GM12878 (cell line): ENCODE measurements around the gene SULT1A2. TPM values are rescaled to one million over a fixed set of nuclear protein-coding genes. Genes with fewer than 3 reads are reported as not detected.

ENCODE experiments used
- ATAC-seq: fragments of 200-7000 bp; cut with Tn5 transposase; 3 replicates; pipeline ENCODE4 v1.9.1; 2020; ENCODE audit warnings: mild to moderate bottlenecking, moderate library complexity
- BruUV-seq: library from RNA; stranded (reverse); fragments of 400-500 nt; replicated peaks from 2 replicates; lab custom pipeline; 2021; lab: Mats Ljungman, UMichigan
- CTCF ChIA-PET: fragments of 300-600 bp; sonication (Branson Sonifier 250); formaldehyde crosslinking; extraction: SDS; loops from one replicate; lab custom pipeline; 2021; ENCODE audit warnings: inconsistent platforms; lab: Yijun Ruan, JAX
- POLR2A ChIA-PET: fragments of 350-600 bp; formaldehyde crosslinking; extraction: SDS; loops from one replicate; lab custom pipeline; 2021; ENCODE audit warnings: inconsistent platforms; lab: Charles Lee
- RAD21 ChIA-PET: fragments of 300-600 bp; sonication (Branson Sonifier 250); formaldehyde crosslinking; loops from one replicate; lab custom pipeline; 2023; ENCODE audit warnings: antibody characterized with exemption; ENCODE audit not compliant: unreplicated experiment; lab: Charles Lee
- SMC1A ChIA-PET: fragments of 300-600 bp; sonication (Branson Sonifier 250); formaldehyde crosslinking; loops from one replicate; lab custom pipeline; 2023; ENCODE audit not compliant: unreplicated experiment, uncharacterized antibody; lab: Charles Lee
- DNase-seq: peaks from one replicate; pipeline ENCODE4 v3.0.0-alpha.2; 2011; ENCODE audit warnings: low read depth, low spot score
- FAIRE-seq: peaks from 3 replicates; lab custom pipeline; 2011; peaks lifted over from hg19 to GRCh38; lab: Jason Lieb, UNC
- H2AFZ ChIP-seq: 2 replicates; pipeline ENCODE4 v1.6.0; 2011; ENCODE audit warnings: low read depth, low read length, control low read depth; ENCODE audit not compliant: control insufficient read depth
- H3K27ac ChIP-seq: 2 replicates; pipeline ENCODE4 v1.5.1; 2011; ENCODE audit warnings: control low read depth; ENCODE audit not compliant: control insufficient read depth, insufficient read depth
- H3K27me3 ChIP-seq, 2 experiments: replicated peaks in 1 of 2; 2 replicates each; pipeline versions ENCODE4 v1.6.0 to v1.6.1; 2011; ENCODE audit warnings: low read length in 1 of 2; ENCODE audit not compliant: control insufficient read depth in 2 of 2, insufficient read depth in 2 of 2
- H3K36me3 ChIP-seq, 2 experiments: 2 replicates each; pipeline ENCODE4 v1.5.1; 2011; ENCODE audit warnings: low read length in 1 of 2; ENCODE audit not compliant: control insufficient read depth in 2 of 2, insufficient read depth in 2 of 2
- H3K4me1 ChIP-seq: 2 replicates; pipeline ENCODE4 v1.6.1; 2011; ENCODE audit warnings: mild to moderate bottlenecking, low read length, moderate library complexity, mixed read lengths; ENCODE audit not compliant: control insufficient read depth, insufficient read depth
- H3K4me2 ChIP-seq: 2 replicates; pipeline ENCODE4 v1.6.0; 2011; ENCODE audit warnings: control low read depth; ENCODE audit not compliant: control insufficient read depth, insufficient read depth
- H3K4me3 ChIP-seq: fragments of 200-600 bp; sonication (generic); 2 replicates; pipeline ENCODE4 v1.5.1; 2016
- H3K79me2 ChIP-seq: 2 replicates; pipeline ENCODE4 v1.6.0; 2011; ENCODE audit warnings: low read length; ENCODE audit not compliant: control insufficient read depth, insufficient read depth
- H3K9ac ChIP-seq: 2 replicates; pipeline ENCODE4 v1.8.0; 2011; ENCODE audit warnings: low read length, control low read depth, mixed read lengths; ENCODE audit not compliant: control insufficient read depth, insufficient read depth
- H3K9me3 ChIP-seq: replicated peaks from 3 replicates; pipeline ENCODE4 v1.5.1; 2011; ENCODE audit warnings: mild to moderate bottlenecking, low read length; ENCODE audit not compliant: control insufficient read depth, insufficient read depth
- H4K20me1 ChIP-seq: 2 replicates; pipeline ENCODE4 v1.6.0; 2011; ENCODE audit not compliant: control insufficient read depth, insufficient read depth
- HDAC2 ChIP-seq: fragments of 200-600 bp; sonication (generic); IDR thresholded peaks from 2 replicates; pipeline ENCODE4 v1.6.1; 2017
- JUNB ChIP-seq: IDR thresholded peaks from 2 replicates; pipeline ENCODE4 v1.6.1; 2016; ENCODE audit warnings: antibody characterized with exemption, mild to moderate bottlenecking
- MYC ChIP-seq: IDR thresholded peaks from 2 replicates; pipeline ENCODE4 v1.6.1; 2011; ENCODE audit warnings: mild to moderate bottlenecking, low read length, moderate library complexity, inconsistent platforms; ENCODE audit not compliant: insufficient read depth, insufficient replicate concordance, insufficient read length, severe bottlenecking
- PAX8 ChIP-seq: fragments of 450-650 bp; IDR thresholded peaks from 2 replicates; pipeline ENCODE4 v1.6.1; 2017; ENCODE audit warnings: mild to moderate bottlenecking, moderate library complexity
- POLR2AphosphoS2 ChIP-seq: IDR thresholded peaks from 2 replicates; pipeline ENCODE4 v1.6.1; 2011; ENCODE audit warnings: low read depth, mild to moderate bottlenecking, low read length, improper control_type of control experiment, moderate library complexity
- WGBS: methylation state at CpG from one replicate; pipeline ENCODE4 v1.1.6; 2016; ENCODE audit warnings: low lambda C conversion rate; ENCODE audit not compliant: insufficient replicate concordance, insufficient coverage; ENCODE audit errors: missing lambda C conversion rate; 5-methylcytosine and 5-hydroxymethylcytosine counted together
- in situ Hi-C: fragments of 300-500 bp; cut with MboI; formaldehyde crosslinking; loops from 9 replicates; pipeline ENCODE4 v1.14.3; 2018; ENCODE audit warnings: mixed read lengths
- intact Hi-C: fragments of 100-400 bp; cut with micrococcal nuclease; formaldehyde crosslinking; loops from one replicate; pipeline ENCODE4 v1.14.2; 2022; ENCODE audit not compliant: unreplicated experiment
- polyA plus RNA-seq, 11 experiments: library from polyadenylated mRNA; depleted of rRNA in 4 of 11; unstranded in 6 of 11; stranded (reverse) in 5 of 11; fragments of >200 nt; fragmentation: Nextera tagmentation in 4 of 11; fragmentation: Illumina TruSeq in 1 of 11; extraction: Ambion mirVana in 4 of 11; extraction: Trizol in 1 of 11; gene quantifications; 1 replicate in 1 of 11; 2 replicates in 10 of 11; pipeline versions ENCODE4 v1.2.1 to v1.2.3, GENCODE V29; 2011 to 2016; ENCODE audit warnings: inconsistent platforms in 2 of 11, missing spikeins in 2 of 11, low read depth in 1 of 11
- total RNA-seq, 4 experiments: library from RNA; depleted of rRNA in 3 of 4; stranded (reverse); fragments of >200 nt in 3 of 4; fragmentation: Illumina TruSeq in 1 of 4; extraction: Trizol in 1 of 4; gene quantifications; 2 replicates each; pipeline versions ENCODE4 v1.2.1 to v1.2.3, GENCODE V29; 2013 to 2021
- TF ChIP-seq, protein P1 (sequence below): fragments of 450-650 bp; IDR thresholded peaks from 2 replicates; pipeline ENCODE4 v1.6.1; 2017; ENCODE audit warnings: borderline replicate concordance
- TF ChIP-seq, protein P2 (sequence below): fragments of 450-650 bp; IDR thresholded peaks from 2 replicates; pipeline ENCODE4 v1.6.1; 2018; ENCODE audit warnings: mild to moderate bottlenecking, low read depth, moderate library complexity; ENCODE audit not compliant: partially characterized antibody
- TF ChIP-seq, protein P3 (sequence below): fragments of 450-650 bp; formaldehyde crosslinking; IDR thresholded peaks from 2 replicates; pipeline ENCODE4 v1.4.0; 2020; ENCODE audit warnings: mild to moderate bottlenecking, moderate library complexity
- TF ChIP-seq, protein P4 (sequence below): IDR thresholded peaks from 2 replicates; pipeline ENCODE4 v1.6.1; 2012; ENCODE audit warnings: low read depth, low read length, improper control_type of control experiment

SULT1A2 gene
- total and polyA plus RNA-seq, 10 of the 15 experiments (the other 5 are each of a cell fraction or from before 2014, with no cell fraction given): 0.06 to 0.39 (median 0.07) TPM; not detected in 7

DNA sequence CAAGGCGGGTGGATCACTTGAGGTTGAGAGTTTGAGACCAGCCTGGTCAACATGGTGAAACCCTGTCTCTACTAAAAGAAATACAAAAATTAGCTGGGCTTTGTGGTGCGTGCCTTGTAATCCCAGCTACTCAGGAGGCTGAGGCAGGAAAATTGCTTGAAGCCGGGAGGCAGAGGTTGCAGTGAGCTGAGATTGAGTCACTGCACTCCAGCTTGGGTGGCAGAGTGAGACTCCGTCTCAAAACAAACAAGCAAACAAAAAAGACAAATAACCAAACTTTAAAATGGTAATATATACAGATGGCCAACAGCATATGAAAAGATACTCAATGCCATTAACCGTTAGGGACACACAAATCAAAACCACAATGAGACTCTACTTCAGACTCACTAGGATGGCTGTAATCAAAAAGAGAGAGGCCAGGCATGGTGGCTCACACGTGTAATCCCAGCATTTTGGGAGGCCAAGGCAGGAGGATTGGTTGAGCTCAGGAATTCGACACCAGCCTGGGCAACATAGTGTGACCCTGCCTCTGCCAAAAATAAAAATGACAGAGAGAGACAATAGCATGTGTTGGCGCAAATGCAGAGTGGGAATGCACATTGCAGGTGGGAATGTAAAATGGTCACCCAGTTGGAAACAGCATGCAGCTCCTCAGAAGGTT, 21.3 kb downstream of the SULT1A2 start (continued):
- TF ChIP-seq JUNB: no peak

DNA sequence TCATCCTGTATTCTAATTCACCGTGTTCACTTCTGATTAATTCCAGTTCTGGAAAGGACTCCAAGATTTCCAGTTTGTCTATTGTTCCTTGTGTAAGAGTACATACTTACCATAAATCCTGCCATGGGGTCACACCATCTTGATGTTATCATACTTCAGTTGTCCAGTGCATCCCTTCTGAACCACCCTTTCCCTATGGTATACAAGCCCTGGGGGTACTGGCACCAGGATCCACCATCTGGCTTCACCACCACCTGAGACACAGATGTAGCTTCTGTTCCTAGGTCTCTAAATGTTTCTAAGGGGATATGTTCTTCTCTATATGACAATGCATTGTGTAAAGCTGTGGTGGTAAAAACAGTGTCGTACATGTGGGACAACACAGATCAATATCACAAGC, 21.9 kb downstream of the SULT1A2 start:
- no peaks in the 10 kb centered on the region for H3K36me3 ChIP-seq
- DNase-seq: no peak
- no peaks in the 10 kb centered on the region for H3K27me3 ChIP-seq
- in situ Hi-C loops (no loop called here), intact Hi-C loops (no loop called here)
- ChIA-PET RAD21 (no interaction called here), POLR2A (no interaction called here), CTCF (no interaction called here), SMC1A (no interaction called here)
- no peak overlapping the region for H3K4me2 ChIP-seq
- no peak overlapping the region for H3K9ac ChIP-seq
- ATAC-seq: no peak
- no peaks in the 10 kb centered on the region for H3K9me3 ChIP-seq
- FAIRE-seq: no peak
- H3K4me3 ChIP-seq: no peak overlapping the region
- WGBS: 98% methylated on average over 2 of the region's 2 CpGs
- BruUV-seq: no TSS peak
- no peaks in the 10 kb centered on the region for H3K79me2 ChIP-seq
- H3K4me1 ChIP-seq: no peaks in the 10 kb centered on the region
- no peaks in the 10 kb centered on the region for H4K20me1 ChIP-seq
- no peak overlapping the region for H2AFZ ChIP-seq
- H3K27ac ChIP-seq: no peak overlapping the region
- TF ChIP-seq PAX8 (no peak), HDAC2 (no peak), MYC (no peak), POLR2AphosphoS2 (no peak)
- TF ChIP-seq, protein P1, sequence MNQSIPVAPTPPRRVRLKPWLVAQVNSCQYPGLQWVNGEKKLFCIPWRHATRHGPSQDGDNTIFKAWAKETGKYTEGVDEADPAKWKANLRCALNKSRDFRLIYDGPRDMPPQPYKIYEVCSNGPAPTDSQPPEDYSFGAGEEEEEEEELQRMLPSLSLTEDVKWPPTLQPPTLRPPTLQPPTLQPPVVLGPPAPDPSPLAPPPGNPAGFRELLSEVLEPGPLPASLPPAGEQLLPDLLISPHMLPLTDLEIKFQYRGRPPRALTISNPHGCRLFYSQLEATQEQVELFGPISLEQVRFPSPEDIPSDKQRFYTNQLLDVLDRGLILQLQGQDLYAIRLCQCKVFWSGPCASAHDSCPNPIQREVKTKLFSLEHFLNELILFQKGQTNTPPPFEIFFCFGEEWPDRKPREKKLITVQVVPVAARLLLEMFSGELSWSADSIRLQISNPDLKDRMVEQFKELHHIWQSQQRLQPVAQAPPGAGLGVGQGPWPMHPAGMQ: no peak
- TF ChIP-seq, protein P2, sequence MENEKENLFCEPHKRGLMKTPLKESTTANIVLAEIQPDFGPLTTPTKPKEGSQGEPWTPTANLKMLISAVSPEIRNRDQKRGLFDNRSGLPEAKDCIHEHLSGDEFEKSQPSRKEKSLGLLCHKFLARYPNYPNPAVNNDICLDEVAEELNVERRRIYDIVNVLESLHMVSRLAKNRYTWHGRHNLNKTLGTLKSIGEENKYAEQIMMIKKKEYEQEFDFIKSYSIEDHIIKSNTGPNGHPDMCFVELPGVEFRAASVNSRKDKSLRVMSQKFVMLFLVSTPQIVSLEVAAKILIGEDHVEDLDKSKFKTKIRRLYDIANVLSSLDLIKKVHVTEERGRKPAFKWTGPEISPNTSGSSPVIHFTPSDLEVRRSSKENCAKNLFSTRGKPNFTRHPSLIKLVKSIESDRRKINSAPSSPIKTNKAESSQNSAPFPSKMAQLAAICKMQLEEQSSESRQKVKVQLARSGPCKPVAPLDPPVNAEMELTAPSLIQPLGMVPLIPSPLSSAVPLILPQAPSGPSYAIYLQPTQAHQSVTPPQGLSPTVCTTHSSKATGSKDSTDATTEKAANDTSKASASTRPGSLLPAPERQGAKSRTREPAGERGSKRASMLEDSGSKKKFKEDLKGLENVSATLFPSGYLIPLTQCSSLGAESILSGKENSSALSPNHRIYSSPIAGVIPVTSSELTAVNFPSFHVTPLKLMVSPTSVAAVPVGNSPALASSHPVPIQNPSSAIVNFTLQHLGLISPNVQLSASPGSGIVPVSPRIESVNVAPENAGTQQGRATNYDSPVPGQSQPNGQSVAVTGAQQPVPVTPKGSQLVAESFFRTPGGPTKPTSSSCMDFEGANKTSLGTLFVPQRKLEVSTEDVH: no peak
- TF ChIP-seq, protein P3, sequence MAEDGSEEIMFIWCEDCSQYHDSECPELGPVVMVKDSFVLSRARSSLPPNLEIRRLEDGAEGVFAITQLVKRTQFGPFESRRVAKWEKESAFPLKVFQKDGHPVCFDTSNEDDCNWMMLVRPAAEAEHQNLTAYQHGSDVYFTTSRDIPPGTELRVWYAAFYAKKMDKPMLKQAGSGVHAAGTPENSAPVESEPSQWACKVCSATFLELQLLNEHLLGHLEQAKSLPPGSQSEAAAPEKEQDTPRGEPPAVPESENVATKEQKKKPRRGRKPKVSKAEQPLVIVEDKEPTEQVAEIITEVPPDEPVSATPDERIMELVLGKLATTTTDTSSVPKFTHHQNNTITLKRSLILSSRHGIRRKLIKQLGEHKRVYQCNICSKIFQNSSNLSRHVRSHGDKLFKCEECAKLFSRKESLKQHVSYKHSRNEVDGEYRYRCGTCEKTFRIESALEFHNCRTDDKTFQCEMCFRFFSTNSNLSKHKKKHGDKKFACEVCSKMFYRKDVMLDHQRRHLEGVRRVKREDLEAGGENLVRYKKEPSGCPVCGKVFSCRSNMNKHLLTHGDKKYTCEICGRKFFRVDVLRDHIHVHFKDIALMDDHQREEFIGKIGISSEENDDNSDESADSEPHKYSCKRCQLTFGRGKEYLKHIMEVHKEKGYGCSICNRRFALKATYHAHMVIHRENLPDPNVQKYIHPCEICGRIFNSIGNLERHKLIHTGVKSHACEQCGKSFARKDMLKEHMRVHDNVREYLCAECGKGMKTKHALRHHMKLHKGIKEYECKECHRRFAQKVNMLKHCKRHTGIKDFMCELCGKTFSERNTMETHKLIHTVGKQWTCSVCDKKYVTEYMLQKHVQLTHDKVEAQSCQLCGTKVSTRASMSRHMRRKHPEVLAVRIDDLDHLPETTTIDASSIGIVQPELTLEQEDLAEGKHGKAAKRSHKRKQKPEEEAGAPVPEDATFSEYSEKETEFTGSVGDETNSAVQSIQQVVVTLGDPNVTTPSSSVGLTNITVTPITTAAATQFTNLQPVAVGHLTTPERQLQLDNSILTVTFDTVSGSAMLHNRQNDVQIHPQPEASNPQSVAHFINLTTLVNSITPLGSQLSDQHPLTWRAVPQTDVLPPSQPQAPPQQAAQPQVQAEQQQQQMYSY (CRISPR knock-in tag): no peak
- TF ChIP-seq, protein P4, sequence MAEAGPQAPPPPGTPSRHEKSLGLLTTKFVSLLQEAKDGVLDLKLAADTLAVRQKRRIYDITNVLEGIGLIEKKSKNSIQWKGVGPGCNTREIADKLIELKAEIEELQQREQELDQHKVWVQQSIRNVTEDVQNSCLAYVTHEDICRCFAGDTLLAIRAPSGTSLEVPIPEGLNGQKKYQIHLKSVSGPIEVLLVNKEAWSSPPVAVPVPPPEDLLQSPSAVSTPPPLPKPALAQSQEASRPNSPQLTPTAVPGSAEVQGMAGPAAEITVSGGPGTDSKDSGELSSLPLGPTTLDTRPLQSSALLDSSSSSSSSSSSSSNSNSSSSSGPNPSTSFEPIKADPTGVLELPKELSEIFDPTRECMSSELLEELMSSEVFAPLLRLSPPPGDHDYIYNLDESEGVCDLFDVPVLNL: no peak
